ENCODE results near the gene ZNF317. TPM values are rescaled to one million over a fixed set of nuclear protein-coding genes. Genes with fewer than 3 reads are reported as not detected.

The ZNF317 gene
- total RNA-seq, 1 donor from 2014 or later, result 22.9 TPM

DNA sequence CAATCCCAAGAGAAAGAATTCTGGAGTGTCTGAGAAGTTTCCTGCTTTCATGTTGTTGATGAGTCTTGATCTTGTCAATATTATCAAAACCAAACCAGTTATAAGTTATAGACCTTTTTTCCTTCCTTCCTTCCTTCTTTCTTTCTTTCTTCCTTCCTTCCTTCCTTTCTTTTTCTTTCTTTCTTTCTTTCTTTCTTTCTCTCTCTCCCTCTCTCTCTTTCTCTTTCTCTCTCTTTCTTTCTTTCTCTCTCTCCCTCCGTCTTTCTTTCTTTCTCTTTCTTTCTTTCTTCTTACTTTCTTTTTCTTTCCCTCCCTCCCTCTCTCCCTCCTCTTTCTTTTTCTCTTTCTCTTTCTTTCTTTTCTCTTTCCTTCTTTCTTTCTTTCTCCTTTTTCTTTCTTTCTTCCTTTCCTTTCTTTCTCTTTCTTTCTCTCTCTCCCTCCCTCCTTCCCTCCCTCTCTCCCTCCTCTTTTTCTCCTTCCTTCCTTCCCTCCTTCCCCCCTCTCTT lies 13.2 kb upstream of the ZNF317 start, which contains the start of gene OR7G3:
OR7G3 (minus strand) TSS at position 51 of the 506 bp plus-strand sequence; CDS start at position 51, 0 bp downstream.
- Histone ChIP-seq H3K36me3 (ENCODE audit: control insufficient read depth, insufficient read depth, low read length) (no peaks in the 10 kb centered on the region), H3K27me3 (ENCODE audit: control insufficient read depth, insufficient read depth, low read length) (no peaks in the 10 kb centered on the region), H3K4me3 (ENCODE audit: low read depth, low read length) (no peak within 1 kb of the TSS)
- TF ChIP-seq, protein P1, sequence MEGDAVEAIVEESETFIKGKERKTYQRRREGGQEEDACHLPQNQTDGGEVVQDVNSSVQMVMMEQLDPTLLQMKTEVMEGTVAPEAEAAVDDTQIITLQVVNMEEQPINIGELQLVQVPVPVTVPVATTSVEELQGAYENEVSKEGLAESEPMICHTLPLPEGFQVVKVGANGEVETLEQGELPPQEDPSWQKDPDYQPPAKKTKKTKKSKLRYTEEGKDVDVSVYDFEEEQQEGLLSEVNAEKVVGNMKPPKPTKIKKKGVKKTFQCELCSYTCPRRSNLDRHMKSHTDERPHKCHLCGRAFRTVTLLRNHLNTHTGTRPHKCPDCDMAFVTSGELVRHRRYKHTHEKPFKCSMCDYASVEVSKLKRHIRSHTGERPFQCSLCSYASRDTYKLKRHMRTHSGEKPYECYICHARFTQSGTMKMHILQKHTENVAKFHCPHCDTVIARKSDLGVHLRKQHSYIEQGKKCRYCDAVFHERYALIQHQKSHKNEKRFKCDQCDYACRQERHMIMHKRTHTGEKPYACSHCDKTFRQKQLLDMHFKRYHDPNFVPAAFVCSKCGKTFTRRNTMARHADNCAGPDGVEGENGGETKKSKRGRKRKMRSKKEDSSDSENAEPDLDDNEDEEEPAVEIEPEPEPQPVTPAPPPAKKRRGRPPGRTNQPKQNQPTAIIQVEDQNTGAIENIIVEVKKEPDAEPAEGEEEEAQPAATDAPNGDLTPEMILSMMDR (IDR thresholded peaks at IDR 0.05; ENCODE audit: insufficient read depth, low read length, poor library complexity, severe bottlenecking), result no peak
- DNase-seq (ENCODE audit: low read depth), result no peak

DNA sequence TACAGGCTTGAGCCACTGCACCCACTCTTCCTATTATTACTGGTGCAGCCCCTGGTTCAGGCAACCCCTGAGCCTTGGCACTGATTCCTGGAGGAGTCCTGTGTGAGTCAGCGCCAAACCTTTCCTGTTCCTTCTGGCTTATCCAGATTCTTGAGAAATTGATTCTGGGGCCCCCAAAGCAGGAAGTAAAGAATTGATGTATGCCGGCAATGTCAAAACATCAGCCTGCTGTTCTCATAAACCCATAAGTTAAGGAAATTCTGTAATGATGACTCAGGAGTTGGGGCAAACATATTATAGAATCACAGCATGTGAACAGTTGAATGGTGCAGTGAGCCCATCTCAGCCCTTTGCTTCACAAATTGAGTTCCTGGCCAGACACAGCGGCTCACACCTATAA lies 12.0 kb upstream of the ZNF317 start:
- no peak overlapping the region for H3K4me3 ChIP-seq (ENCODE audit: low read depth, low read length)
- TF ChIP-seq, protein P1 (IDR thresholded peaks at IDR 0.05; ENCODE audit: insufficient read depth, low read length, poor library complexity, severe bottlenecking), result no peak

DNA sequence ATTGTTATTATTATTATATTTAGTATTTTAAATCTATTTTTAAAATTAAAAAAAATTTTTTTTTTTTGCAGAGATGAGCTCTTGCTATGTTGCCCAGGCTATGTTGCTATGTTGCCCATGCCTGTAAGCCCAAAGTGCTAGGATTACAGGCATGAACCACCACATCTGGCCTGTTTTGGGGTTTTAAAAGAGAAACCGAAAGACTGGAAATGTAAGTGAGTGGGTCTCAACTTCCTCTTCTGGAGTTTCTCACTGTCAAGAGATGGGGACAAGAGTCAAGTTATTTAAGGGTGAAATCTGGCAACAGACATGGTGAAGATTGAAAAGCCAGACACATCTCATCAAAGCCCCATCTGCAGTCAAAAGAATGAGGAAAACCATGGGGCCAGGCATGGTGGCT lies 9.2 kb upstream of the ZNF317 start:
- Histone ChIP-seq H3K4me3 (ENCODE audit: low read depth, low read length) (no peak overlapping the region), H3K27me3 (ENCODE audit: control insufficient read depth, insufficient read depth, low read length) (no peaks in the 10 kb centered on the region), H3K36me3 (ENCODE audit: control insufficient read depth, insufficient read depth, low read length) (no peaks in the 10 kb centered on the region)
- no peak for DNase-seq (ENCODE audit: low read depth)
- TF ChIP-seq, protein P1 (IDR thresholded peaks at IDR 0.05; ENCODE audit: insufficient read depth, low read length, poor library complexity, severe bottlenecking), result no peak

More for the DNA sequence above, 12.0 kb upstream of the ZNF317 start:
- H3K27me3 ChIP-seq (ENCODE audit: control insufficient read depth, insufficient read depth, low read length), result no peaks in the 10 kb centered on the region
- DNase-seq (ENCODE audit: low read depth), result no peak
- H3K36me3 ChIP-seq (ENCODE audit: control insufficient read depth, insufficient read depth, low read length), result no peaks in the 10 kb centered on the region

DNA sequence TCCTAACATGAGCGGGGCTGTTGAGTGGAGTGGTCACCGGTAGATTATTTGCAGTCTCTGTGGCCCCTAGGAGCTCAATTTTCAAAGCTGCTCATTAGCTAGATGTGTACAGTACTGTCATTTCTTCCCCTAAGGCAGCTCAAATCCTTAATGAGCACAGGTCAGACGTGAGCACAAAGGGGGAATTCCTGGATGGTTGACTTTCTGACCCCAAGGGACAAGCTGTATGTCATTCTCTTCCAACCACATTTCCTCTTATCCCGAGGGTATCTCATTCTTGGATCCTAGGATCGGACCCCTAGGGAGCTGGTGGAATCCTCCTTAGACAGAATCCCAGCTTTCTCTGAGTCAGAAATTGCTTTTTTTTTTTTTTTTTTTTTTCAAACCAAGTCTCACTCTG lies 7.8 kb upstream of the ZNF317 start:
- no peaks in the 10 kb centered on the region for H3K27me3 ChIP-seq (ENCODE audit: control insufficient read depth, insufficient read depth, low read length)
- TF ChIP-seq, protein P1 (IDR thresholded peaks at IDR 0.05; ENCODE audit: insufficient read depth, low read length, poor library complexity, severe bottlenecking), result no peak
- no peaks in the 10 kb centered on the region for H3K36me3 ChIP-seq (ENCODE audit: control insufficient read depth, insufficient read depth, low read length)
- no peak for DNase-seq (ENCODE audit: low read depth)
- H3K4me3 ChIP-seq (ENCODE audit: low read depth, low read length), result no peak overlapping the region

DNA sequence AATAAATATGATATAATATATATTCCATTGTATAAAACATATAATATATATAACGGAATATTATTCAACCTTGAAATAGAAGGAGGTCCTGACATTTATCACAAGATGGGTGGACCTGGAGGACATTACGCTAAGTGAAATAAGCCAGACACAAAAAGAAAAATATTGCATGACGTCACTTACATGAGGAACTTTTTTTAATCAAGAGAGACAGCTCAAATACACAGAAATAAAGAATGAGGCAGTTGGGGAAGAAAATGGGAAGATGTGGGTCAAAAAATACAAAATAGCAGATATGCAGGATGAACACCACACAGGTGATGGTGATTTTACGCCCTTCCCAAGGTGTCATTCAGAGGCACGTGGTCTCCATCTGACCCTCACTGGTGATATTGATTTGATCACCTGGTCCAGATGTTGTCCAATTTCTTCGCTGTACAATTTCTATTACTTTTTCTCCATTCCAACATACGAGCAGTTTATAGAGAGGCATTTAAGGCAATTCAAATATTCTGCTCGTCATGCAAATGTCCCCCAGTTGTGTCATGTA lies 513 bp upstream of the ZNF317 start:
- Histone ChIP-seq H3K36me3 (ENCODE audit: control insufficient read depth, insufficient read depth, low read length) (no peaks in the 10 kb centered on the region), H3K27me3 (ENCODE audit: control insufficient read depth, insufficient read depth, low read length) (no peaks in the 10 kb centered on the region), H3K4me3 (ENCODE audit: low read depth, low read length) (peak overlapping the region; percentile 99)
- DNase-seq (ENCODE audit: low read depth), result no peak
- TF ChIP-seq, protein P1 (IDR thresholded peaks at IDR 0.05; ENCODE audit: insufficient read depth, low read length, poor library complexity, severe bottlenecking), result no peak

DNA sequence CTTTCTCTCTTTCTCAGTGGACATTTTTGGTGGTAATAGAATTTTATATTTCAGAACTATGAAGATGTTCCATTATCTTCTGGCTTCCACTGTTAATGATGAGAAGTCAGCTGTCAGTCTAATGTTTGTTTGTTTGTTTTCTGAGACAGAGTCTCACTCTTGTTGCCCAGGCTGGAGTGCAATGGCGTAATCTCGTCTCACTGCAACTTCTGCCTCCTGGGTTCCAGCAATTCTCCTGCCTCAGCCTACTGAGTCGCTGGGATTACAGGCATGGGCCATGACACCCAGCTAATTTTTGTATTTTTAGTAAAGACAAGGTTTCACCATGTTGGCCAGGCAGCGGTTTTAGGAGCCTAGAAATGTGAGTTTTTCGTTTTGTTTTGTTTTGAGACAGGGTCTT lies 4.7 kb downstream of the ZNF317 start:
- Histone ChIP-seq H3K4me3 (ENCODE audit: low read depth, low read length) (no peak overlapping the region), H3K36me3 (ENCODE audit: control insufficient read depth, insufficient read depth, low read length) (no peaks in the 10 kb centered on the region), H3K27me3 (ENCODE audit: control insufficient read depth, insufficient read depth, low read length) (no peaks in the 10 kb centered on the region)
- TF ChIP-seq, protein P1 (IDR thresholded peaks at IDR 0.05; ENCODE audit: insufficient read depth, low read length, poor library complexity, severe bottlenecking), result no peak
- no peak for DNase-seq (ENCODE audit: low read depth)
